Activated CD4-positive, alpha-beta T cell treated with anti-CD3 and anti-CD28 coated beads for 48 hours (primary cell): ENCODE data around the gene CRYBB1.
"Not testable (repeated sequence)": the region's sequence is repeated elsewhere in the genome, so short reads cannot be mapped to it uniquely, and the experiment has no call there.

ENCODE experiments used
- DNase-seq: peaks from one replicate; pipeline ENCODE4 v3.0.0-alpha.2; 2020

The CRYBB1 gene

DNA sequence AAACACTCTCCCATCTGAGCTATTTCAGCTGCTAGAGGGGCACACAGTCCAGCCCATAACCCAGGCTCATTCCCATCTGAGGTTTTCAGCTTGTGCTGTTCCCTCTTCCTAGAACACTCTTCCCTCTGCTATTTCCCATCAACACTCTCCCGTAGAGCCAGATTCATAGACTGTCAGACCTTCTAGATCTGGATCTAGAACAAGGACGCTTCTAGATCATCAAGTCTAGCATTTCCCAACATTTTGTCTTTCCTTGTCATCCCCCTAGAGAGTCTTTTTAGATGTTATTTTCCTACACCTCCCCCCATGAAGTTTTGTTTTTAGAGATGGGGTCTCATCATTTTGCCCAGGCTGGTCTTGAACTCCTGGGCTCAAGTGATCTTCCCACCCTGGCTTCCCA is 17.3 kb upstream of the CRYBB1 start:
- DNase-seq: no peak

GRCh38 chr22:26634189-26634588 is 16.4 kb upstream of the CRYBB1 start:
- no peak for DNase-seq

GRCh38 chr22:26632422-26633155 is 14.8 kb upstream of the CRYBB1 start:
- no peak for DNase-seq

DNA sequence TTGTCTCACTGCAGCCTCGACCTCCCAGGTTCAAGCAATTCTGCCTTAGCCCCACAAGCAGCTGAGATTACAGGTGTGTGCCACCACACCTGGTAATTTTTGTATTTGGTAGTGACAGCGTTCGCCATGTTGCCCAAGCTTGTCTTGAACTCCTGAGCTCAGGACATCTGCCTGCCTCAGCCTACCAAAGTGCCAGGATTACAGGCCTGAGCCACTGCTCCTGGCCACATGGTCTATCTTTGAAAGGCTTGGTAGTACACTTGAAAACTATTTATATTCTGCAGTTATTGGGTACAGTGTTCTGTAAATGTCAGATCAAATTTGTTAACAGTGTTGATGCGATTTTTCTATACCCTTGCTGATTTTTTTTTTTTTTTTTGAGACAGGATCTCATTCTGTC is 13.5 kb upstream of the CRYBB1 start:
- no peak for DNase-seq

DNA sequence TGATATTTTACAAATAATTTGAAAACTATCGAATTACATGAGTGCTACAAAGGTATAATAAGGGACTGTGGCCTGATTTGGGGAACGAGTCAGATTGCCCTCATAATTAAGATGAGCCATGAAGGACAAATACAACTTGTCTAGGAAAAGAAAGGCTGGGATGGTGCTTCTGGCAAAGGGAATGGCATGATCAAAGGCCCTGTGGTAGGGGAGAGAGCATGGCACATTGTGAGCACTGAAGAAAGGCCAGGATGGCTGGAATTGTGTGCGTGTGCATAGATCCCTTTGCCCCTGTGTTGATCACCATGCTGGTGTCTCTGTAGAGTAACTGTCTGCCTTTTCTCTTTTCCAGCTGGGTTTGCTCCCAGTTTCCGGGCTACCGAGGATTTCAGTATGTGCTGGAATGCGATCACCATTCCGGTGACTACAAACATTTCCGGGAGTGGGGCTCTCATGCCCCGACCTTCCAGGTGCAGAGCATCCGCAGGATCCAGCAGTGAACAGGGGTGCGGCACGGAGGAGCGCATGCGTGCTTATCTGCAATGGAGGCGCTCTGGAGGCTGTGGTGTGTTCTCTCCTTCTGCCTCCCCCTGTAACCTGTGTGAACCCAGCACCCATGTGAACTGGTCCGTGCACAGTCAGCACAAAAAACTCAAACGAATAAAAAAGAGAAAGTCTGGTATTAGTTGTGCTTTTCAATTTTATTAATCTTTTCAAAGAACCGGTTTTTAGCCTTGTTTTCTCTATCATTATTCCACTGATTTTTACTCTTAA is 12.3 kb upstream of the CRYBB1 start:
- DNase-seq: no peak

- DNase-seq: no peak
These were observed 7.0 kb upstream of the CRYBB1 start for GRCh38 chr22:26624803-26625202.

- no peak for DNase-seq
These were observed 6.2 kb upstream of the CRYBB1 start for GRCh38 chr22:26623984-26624383.

DNA sequence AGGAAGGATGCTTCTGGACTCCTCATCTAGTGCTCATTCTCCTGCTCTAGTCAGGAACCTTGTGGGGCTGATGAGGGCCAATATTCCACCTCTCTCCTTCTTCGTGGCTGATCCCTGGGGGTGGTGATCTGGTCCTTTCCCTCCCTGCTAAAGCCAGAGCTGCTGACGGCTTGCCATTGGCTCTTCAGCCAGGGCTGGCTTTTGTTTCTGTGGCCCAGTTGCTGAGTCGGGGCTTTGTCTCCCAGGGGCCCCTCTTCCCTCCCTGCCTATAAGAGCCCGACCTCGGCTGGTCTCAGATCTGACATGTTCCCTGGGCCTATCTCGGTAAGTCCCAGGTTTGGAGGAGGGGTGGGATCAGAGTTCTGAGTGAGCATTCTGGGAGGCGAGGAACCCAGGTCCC is 3.8 kb upstream of the CRYBB1 start, which contains the start of gene CRYBA4:
Gene CRYBA4 (plus strand): TSS at position 301 of the 400 bp plus-strand sequence. CDS start 634 bp downstream, outside the sequence.
- no peak for DNase-seq

DNA sequence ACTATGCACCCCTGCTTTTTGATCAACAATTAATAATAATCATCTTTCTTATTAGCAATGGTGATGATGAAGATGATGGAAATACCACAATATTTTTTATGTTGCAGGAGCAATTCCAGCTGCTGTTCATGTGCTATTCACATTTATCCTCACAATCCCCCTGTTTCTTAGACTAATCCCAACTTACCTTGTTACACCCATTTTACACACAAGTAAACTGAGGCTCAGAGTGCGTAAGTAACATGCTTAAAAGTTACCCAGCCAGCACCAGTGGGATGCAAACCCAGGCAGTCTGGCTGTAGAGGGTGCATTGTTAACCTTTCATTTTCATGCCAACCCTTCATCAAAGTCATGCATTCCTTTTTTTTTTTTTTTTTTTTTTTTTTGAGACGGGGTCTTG is 2.4 kb upstream of the CRYBB1 start:
- no peak for DNase-seq

- no peak for DNase-seq
These were observed 1.7 kb upstream of the CRYBB1 start for GRCh38 chr22:26619510-26619909.

- DNase-seq: no peak
These were observed 628 bp upstream of the CRYBB1 start for GRCh38 chr22:26618455-26618854.

DNA sequence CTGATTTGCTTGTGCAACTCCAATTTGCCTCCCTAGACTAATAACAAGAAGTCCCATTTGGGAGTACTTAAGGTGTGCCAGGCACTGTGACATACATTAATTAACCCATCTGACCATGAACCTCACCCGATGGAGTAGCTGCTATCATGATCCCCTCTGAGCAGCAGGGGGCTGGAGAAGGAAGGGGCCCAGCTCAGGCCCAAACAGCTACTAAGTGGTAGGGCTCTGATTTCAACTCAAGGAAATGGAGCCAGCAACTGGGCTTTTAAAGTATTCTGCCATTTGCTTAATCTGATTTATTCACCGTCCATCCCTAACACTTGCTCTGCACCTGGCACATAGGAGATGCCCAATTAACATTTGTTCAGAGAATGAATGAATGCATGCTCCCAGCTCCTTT is 1.2 kb downstream of the CRYBB1 start:
- DNase-seq: no peak

DNA sequence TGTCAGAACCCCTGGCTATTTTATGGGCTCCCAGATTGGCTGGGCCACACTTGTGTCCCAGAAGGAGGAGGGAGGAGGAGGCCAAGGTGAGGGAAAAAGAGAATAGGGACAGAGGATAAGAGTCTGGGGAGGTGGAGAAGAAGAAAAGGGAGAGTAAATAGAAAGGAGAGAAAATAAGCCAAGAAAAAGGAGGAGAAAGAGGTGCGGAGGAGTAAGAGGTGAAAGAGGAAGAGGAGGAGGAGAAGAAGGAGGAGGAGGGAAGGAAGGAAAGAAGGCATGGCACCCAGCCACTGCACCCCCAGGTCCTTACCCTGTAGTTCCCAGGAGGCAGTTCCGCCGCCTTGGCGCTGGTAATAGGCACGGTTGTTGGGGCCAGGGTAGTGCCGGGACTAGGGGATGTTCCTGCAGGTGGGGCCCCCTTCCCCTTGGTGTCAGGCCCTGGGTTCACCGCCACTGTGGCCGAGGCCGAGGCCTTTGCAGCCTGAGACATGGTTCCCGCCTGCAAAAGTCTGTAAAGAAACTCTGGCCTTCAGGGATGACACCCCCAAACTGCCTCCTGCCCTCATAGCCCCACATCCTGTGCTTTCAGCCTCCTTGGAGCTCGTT is 1.9 kb downstream of the CRYBB1 start:
- no peak for DNase-seq

DNA sequence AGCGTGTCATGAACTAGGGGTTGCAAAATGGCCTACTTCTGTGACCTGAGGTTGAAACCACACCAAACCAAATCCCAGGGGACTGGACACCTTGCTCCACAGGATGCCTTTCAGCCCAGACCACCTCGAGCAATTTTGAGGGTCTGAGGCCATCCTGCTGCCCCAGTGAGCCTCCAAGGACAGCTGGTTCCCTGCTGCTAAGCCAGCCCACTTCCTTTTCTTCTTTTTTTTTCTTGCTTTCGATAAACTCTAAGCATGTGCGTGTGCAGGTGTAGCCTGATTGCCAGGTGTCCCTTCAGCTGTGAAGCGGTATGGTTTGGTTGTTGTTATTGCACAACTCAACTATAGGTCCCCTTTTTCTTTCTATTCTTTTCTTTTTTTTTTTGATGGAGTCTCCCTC is 2.7 kb downstream of the CRYBB1 start:
- no peak for DNase-seq

- DNase-seq: no peak
These were observed 3.5 kb downstream of the CRYBB1 start for GRCh38 chr22:26614322-26614721.

DNA sequence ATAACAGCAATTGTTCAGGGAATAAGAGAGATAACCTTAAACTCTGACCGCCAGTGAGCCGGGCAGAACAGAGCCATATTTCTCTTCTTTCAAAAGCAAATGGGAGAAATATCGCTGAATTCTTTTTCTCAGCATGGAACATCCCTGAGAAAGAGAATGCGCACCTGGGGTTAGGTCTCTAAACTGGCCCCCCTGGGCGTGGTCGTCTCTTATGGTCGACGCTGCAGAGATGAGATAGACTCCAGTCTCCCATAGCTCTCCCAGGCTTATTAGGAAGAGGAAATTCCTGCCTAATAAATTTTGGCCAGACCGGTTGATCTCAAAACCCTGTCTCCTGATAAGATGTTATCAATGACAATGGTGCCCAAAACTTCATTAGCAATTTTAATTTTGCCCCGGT is 4.1 kb downstream of the CRYBB1 start:
- not testable (repeated sequence) for DNase-seq

- DNase-seq: no peak
These were observed 5.2 kb downstream of the CRYBB1 start for GRCh38 chr22:26612652-26613051.

DNA sequence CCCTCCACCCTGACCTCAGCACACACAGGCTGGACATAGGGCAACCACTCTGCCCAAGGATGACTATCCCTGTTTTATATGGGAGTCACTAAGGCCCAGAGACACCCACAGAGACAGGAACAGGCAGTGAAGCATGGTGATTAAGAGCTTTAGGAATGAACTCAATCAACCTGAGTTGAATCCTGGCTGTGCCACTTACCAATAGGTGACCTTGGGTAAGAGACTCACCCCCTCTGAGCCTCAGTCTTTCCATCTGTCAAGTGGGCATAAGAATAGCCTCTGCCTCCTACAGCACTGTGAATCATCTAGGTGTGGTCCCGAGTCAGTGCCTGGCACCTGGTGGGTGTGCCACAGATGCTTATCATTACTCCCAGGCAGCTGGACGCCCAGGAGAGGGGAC is 6.8 kb downstream of the CRYBB1 start:
- DNase-seq: no peak

- DNase-seq: peak; percentile 60
These were observed 7.5 kb downstream of the CRYBB1 start for GRCh38 chr22:26610072-26610958.

GRCh38 chr22:26609287-26609686 is 8.5 kb downstream of the CRYBB1 start:
- no peak for DNase-seq

DNA sequence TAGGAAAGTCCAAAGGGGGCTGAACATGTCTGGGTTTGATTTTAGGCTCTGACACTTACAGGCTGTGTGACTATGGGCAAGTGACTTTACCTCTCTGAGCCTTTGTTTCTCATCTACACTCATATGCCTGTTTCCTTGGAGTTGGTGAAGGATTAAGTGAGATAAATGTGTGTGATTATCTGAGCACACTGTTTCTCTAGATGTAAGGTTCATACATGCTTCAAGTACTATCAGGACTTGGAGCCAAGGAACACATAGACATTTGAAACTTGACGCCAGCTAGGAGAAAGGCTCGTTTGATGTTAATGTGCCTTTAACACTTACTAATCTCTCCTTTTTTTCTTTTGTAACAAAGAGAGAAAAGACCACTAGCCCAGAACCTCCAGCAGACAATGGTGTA is 9.7 kb downstream of the CRYBB1 start:
- no peak for DNase-seq

DNA sequence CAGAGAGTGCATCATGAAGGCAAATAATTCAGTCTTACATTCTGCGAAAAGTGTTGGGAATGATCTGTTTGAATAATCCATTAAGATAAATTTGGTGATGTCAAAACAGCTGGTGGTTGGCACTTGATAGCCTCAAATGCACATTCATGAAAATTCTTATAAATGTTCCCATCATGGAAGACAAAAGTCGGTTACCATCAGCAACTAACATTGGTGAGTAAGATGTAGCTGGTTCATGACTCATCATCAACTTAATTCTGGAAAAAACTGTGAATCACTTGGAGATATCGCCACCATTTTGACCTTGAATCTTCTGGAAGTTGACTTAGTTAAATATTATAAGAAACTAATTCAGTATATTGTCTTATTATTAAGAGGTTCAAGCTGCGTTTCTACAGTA is 11.2 kb downstream of the CRYBB1 start:
- DNase-seq: no peak

- no peak for DNase-seq
These were observed 13.5 kb downstream of the CRYBB1 start for GRCh38 chr22:26604368-26604767.
